HG02970 (cell line): ENCODE results near the gene GALNTL6.
"Not testable (repeated sequence)": the region's sequence is repeated elsewhere in the genome, so short reads cannot be mapped to it uniquely, and the experiment has no call there.

ENCODE experiments used
- ATAC-seq: cut with Tn5 transposase; IDR thresholded peaks from one replicate; pipeline ENCODE4 v1.9.1; 2021; ENCODE audit warnings: mild to moderate bottlenecking, moderate library complexity, moderate number of reproducible peaks; ENCODE audit not compliant: unreplicated experiment, low FRiP score

The GALNTL6 gene

GRCh38 chr4:172951679-172952451 lies 1138.7 kb downstream of the GALNTL6 start:
- ATAC-seq = no peak

- ATAC-seq = no peak
Observed at GRCh38 chr4:172953896-172954568, 1140.8 kb downstream of the GALNTL6 start.

GRCh38 chr4:172956340-172956739 lies 1143.1 kb downstream of the GALNTL6 start:
- not testable (repeated sequence) for ATAC-seq

GRCh38 chr4:172957216-172957615 lies 1144.0 kb downstream of the GALNTL6 start:
- ATAC-seq = no peak

GRCh38 chr4:172962564-172963353 lies 1149.6 kb downstream of the GALNTL6 start:
- no peak for ATAC-seq

GRCh38 chr4:172963498-172964294 lies 1150.5 kb downstream of the GALNTL6 start:
- ATAC-seq = no peak

- ATAC-seq = not testable (repeated sequence)
Observed at GRCh38 chr4:172970189-172970588, 1157.0 kb downstream of the GALNTL6 start.

- ATAC-seq = no peak
Observed at GRCh38 chr4:172974586-172974985, 1161.4 kb downstream of the GALNTL6 start.

GRCh38 chr4:172975651-172976229 lies 1162.5 kb downstream of the GALNTL6 start:
- no peak for ATAC-seq

- not testable (repeated sequence) for ATAC-seq
Observed at GRCh38 chr4:172977491-172978041, 1164.4 kb downstream of the GALNTL6 start.

- no peak for ATAC-seq
Observed at GRCh38 chr4:172978848-172979247, 1165.6 kb downstream of the GALNTL6 start.

GRCh38 chr4:172979332-172979731 lies 1166.1 kb downstream of the GALNTL6 start:
- no peak for ATAC-seq

- ATAC-seq = no peak
Observed at GRCh38 chr4:172980219-172980618, 1167.0 kb downstream of the GALNTL6 start.

- ATAC-seq = peak; percentile 47
Observed at GRCh38 chr4:172982151-172982590, 1169.0 kb downstream of the GALNTL6 start.

GRCh38 chr4:172983014-172983413 lies 1169.8 kb downstream of the GALNTL6 start:
- ATAC-seq = no peak

- ATAC-seq = no peak
Observed at GRCh38 chr4:172983631-172984030, 1170.4 kb downstream of the GALNTL6 start.

GRCh38 chr4:172985552-172985951 lies 1172.3 kb downstream of the GALNTL6 start:
- ATAC-seq = no peak

GRCh38 chr4:172986114-172986513 lies 1172.9 kb downstream of the GALNTL6 start:
- ATAC-seq = peak; percentile 50

- ATAC-seq = no peak
Observed at GRCh38 chr4:172989984-172990820, 1177.0 kb downstream of the GALNTL6 start.
